AG10803 (cell line): ENCODE results near the gene CX3CL1.

Source experiments
- DNase-seq: peaks from one replicate; pipeline ENCODE4 v3.0.0; 2010; ENCODE audit warnings: low read depth
- H3K4me3 ChIP-seq: 2 replicates; pipeline ENCODE4 v1.5.1; 2011; ENCODE audit warnings: mild to moderate bottlenecking, low read length, control low read depth
- TF ChIP-seq, protein P1 (sequence below): conservative IDR thresholded peaks from 2 replicates; pipeline ENCODE4 v1.5.1; 2011; ENCODE audit warnings: mild to moderate bottlenecking, low read length, control low read depth, inconsistent platforms

Gene CX3CL1

DNA sequence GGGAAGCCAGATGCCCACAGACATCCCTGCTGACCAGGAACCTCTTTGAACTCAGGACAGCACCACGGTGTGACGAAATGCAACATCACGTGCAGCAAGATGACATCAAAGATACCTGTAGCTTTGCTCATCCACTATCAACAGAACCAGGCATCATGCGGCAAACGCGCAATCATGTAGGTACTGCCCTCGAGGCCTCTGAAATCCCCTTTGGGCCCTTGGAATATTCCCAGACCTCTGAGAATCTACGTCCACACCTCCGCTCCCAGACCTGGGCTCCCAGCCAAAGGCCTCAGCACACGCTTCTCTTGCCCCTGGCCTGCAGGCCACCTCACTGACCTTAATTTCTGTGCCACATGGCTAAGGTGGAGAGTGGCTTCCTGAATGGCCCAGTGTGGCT, 7.3 kb downstream of the CX3CL1 start:
- TF ChIP-seq, protein P1, sequence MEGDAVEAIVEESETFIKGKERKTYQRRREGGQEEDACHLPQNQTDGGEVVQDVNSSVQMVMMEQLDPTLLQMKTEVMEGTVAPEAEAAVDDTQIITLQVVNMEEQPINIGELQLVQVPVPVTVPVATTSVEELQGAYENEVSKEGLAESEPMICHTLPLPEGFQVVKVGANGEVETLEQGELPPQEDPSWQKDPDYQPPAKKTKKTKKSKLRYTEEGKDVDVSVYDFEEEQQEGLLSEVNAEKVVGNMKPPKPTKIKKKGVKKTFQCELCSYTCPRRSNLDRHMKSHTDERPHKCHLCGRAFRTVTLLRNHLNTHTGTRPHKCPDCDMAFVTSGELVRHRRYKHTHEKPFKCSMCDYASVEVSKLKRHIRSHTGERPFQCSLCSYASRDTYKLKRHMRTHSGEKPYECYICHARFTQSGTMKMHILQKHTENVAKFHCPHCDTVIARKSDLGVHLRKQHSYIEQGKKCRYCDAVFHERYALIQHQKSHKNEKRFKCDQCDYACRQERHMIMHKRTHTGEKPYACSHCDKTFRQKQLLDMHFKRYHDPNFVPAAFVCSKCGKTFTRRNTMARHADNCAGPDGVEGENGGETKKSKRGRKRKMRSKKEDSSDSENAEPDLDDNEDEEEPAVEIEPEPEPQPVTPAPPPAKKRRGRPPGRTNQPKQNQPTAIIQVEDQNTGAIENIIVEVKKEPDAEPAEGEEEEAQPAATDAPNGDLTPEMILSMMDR: no peak
- H3K4me3 ChIP-seq: no peak overlapping the region
- no peak for DNase-seq

DNA sequence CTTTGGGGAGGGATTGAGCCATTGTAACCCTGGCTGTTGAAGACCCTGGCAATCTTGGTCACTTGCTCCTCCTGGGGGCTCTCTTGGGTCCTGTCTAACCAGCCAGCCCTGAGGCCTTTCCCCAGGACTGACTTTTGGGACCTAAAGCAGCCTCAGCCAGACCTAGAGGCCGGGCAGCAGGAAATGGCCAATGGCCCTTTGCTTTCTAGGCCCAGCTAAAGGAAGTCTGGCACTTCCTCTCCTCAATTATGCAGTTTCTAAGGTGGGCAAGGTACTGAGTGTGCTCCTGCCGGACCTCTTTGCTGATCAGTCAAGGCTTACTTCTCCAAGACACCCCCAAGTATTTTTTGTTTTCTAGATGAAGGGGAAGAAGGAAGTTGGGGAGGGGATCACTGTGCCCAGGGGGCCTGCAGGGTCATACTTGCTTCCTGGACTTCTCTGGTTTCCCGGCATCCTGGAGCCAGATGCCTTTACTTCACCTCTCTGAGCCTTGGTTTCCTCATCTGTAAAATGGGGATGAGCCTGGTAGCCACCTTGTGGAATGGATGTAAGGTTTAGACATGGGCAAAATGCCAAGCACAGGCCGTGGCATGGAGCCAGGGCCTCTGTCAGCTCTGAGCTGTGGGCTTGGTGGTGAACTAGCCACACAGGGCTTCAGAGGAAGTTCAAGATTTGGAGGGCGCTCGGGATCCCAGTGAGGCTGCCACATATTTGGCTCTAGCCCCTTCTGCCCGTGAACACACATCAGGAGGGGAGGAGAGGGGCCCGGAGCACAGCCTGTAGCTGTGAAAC, 8.6 kb downstream of the CX3CL1 start:
- DNase-seq: no peak
- no peak overlapping the region for H3K4me3 ChIP-seq
- TF ChIP-seq, protein P1: no peak

DNA sequence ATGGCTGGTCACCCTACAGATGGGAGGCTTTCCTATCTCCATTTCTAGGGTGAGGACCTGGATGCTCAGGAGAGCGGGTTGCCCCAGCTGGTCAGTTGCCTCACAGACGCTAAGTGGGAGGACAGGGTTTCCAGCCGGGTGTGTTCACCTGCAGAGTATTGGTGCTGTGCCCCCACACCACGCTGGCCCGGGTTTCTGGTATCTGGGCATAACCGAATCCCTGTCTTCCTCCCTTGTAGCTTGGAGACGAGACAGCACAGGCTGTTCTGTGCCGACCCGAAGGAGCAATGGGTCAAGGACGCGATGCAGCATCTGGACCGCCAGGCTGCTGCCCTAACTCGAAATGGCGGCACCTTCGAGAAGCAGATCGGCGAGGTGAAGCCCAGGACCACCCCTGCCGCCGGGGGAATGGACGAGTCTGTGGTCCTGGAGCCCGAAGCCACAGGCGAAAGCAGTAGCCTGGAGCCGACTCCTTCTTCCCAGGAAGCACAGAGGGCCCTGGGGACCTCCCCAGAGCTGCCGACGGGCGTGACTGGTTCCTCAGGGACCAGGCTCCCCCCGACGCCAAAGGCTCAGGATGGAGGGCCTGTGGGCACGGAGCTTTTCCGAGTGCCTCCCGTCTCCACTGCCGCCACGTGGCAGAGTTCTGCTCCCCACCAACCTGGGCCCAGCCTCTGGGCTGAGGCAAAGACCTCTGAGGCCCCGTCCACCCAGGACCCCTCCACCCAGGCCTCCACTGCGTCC, 9.7 kb downstream of the CX3CL1 start:
- H3K4me3 ChIP-seq: no peak overlapping the region
- TF ChIP-seq, protein P1: no peak
- DNase-seq: no peak

DNA sequence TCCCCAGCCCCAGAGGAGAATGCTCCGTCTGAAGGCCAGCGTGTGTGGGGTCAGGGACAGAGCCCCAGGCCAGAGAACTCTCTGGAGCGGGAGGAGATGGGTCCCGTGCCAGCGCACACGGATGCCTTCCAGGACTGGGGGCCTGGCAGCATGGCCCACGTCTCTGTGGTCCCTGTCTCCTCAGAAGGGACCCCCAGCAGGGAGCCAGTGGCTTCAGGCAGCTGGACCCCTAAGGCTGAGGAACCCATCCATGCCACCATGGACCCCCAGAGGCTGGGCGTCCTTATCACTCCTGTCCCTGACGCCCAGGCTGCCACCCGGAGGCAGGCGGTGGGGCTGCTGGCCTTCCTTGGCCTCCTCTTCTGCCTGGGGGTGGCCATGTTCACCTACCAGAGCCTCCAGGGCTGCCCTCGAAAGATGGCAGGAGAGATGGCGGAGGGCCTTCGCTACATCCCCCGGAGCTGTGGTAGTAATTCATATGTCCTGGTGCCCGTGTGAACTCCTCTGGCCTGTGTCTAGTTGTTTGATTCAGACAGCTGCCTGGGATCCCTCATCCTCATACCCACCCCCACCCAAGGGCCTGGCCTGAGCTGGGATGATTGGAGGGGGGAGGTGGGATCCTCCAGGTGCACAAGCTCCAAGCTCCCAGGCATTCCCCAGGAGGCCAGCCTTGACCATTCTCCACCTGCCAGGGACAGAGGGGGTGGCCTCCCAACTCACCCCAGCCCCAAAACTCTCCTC, 10.4 kb downstream of the CX3CL1 start:
- TF ChIP-seq, protein P1: no peak
- no peak for DNase-seq
- H3K4me3 ChIP-seq: no peak overlapping the region

DNA sequence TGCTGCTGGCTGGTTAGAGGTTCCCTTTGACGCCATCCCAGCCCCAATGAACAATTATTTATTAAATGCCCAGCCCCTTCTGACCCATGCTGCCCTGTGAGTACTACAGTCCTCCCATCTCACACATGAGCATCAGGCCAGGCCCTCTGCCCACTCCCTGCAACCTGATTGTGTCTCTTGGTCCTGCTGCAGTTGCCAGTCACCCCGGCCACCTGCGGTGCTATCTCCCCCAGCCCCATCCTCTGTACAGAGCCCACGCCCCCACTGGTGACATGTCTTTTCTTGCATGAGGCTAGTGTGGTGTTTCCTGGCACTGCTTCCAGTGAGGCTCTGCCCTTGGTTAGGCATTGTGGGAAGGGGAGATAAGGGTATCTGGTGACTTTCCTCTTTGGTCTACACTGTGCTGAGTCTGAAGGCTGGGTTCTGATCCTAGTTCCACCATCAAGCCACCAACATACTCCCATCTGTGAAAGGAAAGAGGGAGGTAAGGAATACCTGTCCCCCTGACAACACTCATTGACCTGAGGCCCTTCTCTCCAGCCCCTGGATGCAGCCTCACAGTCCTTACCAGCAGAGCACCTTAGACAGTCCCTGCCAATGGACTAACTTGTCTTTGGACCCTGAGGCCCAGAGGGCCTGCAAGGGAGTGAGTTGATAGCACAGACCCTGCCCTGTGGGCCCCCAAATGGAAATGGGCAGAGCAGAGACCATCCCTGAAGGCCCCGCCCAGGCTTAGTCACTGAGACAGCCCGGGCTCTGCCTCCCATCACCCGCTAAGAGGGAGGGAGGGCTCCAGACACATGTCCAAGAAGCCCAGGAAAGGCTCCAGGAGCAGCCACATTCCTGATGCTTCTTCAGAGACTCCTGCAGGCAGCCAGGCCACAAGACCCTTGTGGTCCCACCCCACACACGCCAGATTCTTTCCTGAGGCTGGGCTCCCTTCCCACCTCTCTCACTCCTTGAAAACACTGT, 11.3 kb downstream of the CX3CL1 start:
- peak; percentile 24 for DNase-seq
- no peak overlapping the region for H3K4me3 ChIP-seq
- TF ChIP-seq, protein P1: no peak

DNA sequence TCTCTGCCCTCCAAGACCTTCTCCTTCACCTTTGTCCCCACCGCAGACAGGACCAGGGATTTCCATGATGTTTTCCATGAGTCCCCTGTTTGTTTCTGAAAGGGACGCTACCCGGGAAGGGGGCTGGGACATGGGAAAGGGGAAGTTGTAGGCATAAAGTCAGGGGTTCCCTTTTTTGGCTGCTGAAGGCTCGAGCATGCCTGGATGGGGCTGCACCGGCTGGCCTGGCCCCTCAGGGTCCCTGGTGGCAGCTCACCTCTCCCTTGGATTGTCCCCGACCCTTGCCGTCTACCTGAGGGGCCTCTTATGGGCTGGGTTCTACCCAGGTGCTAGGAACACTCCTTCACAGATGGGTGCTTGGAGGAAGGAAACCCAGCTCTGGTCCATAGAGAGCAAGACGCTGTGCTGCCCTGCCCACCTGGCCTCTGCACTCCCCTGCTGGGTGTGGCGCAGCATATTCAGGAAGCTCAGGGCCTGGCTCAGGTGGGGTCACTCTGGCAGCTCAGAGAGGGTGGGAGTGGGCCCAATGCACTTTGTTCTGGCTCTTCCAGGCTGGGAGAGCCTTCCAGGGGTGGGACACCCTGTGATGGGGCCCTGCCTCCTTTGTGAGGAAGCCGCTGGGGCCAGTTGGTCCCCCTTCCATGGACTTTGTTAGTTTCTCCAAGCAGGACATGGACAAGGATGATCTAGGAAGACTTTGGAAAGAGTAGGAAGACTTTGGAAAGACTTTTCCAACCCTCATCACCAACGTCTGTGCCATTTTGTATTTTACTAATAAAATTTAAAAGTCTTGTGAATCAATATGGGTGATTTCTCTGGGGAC, 12.2 kb downstream of the CX3CL1 start:
- TF ChIP-seq, protein P1: no peak
- no peak overlapping the region for H3K4me3 ChIP-seq
- no peak for DNase-seq
